Measurements from ENCODE around the gene SLC25A12.

DNA sequence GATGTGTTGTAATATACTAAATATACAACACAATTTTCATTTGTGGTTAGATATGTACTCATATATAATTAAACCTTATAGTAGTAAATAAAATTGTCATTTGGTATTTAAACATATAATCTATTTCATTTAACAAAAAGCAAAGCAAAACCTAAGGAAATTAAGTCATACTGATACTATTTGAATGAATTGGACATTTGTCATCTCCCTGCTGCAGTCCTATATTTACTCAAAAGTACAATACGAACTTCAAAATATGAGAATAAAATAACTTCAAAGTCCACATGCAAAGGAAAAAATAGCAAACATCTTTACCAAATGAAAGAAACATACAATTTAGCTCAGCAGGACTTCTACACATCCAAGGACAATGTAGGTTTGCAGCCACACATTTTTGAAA is 16.4 kb upstream of the SLC25A12 start:
- TF ChIP-seq POLR2A (IDR thresholded peaks at IDR 0.05; ENCODE audit: low read depth, low read length) (no peak), POLR2AphosphoS5 (IDR thresholded peaks at IDR 0.05; ENCODE audit: low read depth, low read length) (no peak), TAF1 (IDR thresholded peaks at IDR 0.05; ENCODE audit: borderline replicate concordance, low read depth, low read length) (no peak)
